Immature natural killer cell (primary cell): ENCODE results near the gene PSAPL1. TPM values are rescaled to one million over a fixed set of nuclear protein-coding genes. Genes with fewer than 3 reads are reported as not detected.
A peak's percentile ranks its signal among the peaks of the same experiment; 100 is the strongest.

ENCODE experiments used
- DNase-seq, 3 donors: peaks; one replicate each; pipeline ENCODE4 v3.0.0; 2022; ENCODE audit warnings: mixed read lengths in 1 of 3
- H3K27ac Mint-ChIP-seq, 6 donors: one replicate each; pipeline ENCODE4 v1.8.0; 2020; ENCODE audit warnings: mixed read lengths in 6 of 6, mild to moderate bottlenecking in 5 of 6, inconsistent platforms in 4 of 6, moderate library complexity in 3 of 6
- H3K27me3 Mint-ChIP-seq, 3 donors: one replicate each; pipeline ENCODE4 v1.8.0; 2020 to 2021; ENCODE audit warnings: low read depth in 3 of 3, mild to moderate bottlenecking in 3 of 3, mixed read lengths in 3 of 3, moderate library complexity in 3 of 3, inconsistent platforms in 1 of 3
- H3K36me3 Mint-ChIP-seq, 3 donors: one replicate each; pipeline ENCODE4 v1.8.0; 2020; ENCODE audit warnings: mixed read lengths in 3 of 3, inconsistent platforms in 2 of 3, mild to moderate bottlenecking in 2 of 3
- H3K4me1 Mint-ChIP-seq, 2 donors: one replicate each; pipeline ENCODE4 v1.8.0; 2020; ENCODE audit warnings: inconsistent platforms in 2 of 2, mild to moderate bottlenecking in 2 of 2, mixed read lengths in 2 of 2, moderate library complexity in 1 of 2
- H3K4me3 Mint-ChIP-seq, 5 donors: one replicate each; pipeline ENCODE4 v1.8.0; 2020; ENCODE audit warnings: mild to moderate bottlenecking in 5 of 5, mixed read lengths in 5 of 5, inconsistent platforms in 3 of 5, moderate library complexity in 3 of 5
- H3K9me3 Mint-ChIP-seq, 6 donors: one replicate each; pipeline ENCODE4 v1.8.0; 2020; ENCODE audit warnings: mild to moderate bottlenecking in 6 of 6, mixed read lengths in 6 of 6, inconsistent platforms in 4 of 6, moderate library complexity in 3 of 6
- polyA plus RNA-seq, 3 donors: library from polyadenylated mRNA; unstranded; fragments of 300-500 nt; fragmentation: Illumina TruSeq; gene quantifications; one replicate each; pipeline ENCODE4 v1.2.3, GENCODE V29; 2021

Gene PSAPL1
- polyA plus RNA-seq, 3 donors from 2014 or later: not detected

DNA sequence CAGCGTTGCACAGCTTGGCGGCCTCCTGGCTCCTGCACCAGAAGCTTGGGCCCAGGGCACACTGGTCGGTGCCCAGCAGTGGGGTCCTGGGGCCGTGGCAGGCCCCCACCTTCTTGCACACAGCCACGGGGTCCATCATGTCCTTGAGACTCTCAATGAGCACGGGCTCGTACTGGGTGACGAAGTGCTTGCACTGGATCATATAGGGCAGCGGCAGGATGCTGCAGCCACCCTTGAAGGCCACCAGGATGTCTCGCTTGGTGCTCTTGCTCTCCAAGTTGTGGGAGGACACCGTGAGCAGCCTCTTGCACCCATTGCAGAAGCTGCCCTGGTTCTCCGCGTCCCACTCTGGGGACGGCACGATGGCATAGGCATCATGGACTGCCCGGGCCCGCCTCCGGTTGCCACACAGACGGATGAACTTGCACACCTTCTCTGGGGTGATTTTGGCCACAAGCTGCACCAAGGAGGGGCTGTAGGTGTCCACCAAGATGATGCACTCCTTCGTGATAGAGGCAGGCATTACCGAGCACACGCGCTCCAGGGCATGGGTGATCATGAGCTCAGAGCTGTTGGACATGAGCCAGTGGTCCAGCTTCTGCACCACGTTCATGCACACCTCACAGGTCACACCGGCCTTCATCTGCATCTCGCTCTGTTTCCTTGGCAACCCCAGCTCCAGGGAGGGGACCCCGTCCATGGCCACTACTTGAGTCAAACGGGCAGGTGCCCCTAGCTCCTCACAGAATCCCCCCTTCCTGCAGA, 1.2 kb downstream of the PSAPL1 start:
- Mint-ChIP-seq H3K27me3 (peaks cover 5 to 22% (median 22%) of the 10 kb centered on the region in 3 donors), H3K4me1 (peaks cover 14 to 18% of the 10 kb centered on the region in 2 donors), H3K36me3 (no peaks in the 10 kb centered on the region), H3K27ac (no peak overlapping the region), H3K4me3 (no peak overlapping the region), H3K9me3 (no peaks in the 10 kb centered on the region)
- no peak for DNase-seq

DNA sequence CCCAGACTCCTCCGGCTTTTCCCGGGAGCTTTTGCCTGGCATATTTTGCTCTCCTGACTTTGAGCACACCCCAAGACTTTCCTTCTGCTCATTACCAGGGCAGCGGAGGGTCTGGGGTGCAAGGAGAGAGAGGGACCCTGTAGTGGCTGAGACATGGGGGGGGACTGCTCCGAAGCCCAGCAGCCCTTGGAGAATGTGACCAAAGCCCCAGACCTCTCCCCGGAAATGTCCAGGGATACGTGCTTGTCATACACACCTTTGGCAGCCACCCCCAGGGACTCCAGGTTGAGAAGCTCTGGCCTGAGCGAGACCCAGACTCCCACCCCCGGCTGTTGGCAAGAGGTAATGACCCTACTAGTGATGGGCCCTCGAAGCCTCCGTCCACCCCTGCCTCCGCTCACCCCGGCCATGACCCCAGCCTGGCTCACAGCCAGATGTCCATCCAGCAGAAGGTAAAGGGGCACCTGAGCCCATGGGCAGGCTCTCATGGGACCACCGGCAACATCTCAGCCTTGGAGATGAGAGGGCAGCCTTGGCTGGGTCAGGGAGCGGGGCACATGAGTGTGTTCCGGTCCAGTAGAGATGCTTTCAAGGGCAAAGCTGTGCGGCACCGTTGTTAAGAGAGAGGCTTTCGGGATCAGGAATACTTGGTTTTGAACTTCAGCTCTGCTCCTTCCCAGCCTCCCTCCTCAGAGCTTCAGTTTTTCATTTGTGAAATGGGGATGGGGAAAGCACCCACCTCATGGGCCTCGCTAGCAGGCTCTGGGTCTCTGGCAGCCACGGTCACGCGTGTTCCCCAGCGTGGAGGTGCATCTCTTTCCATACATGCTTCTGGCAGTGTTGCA, 2.0 kb downstream of the PSAPL1 start:
- Mint-ChIP-seq H3K4me1 (peaks cover 14 to 18% of the 10 kb centered on the region in 2 donors), H3K36me3 (no peaks in the 10 kb centered on the region), H3K27ac (no peak overlapping the region), H3K4me3 (no peak overlapping the region), H3K9me3 (no peaks in the 10 kb centered on the region), H3K27me3 (peaks cover 6 to 22% (median 16%) of the 10 kb centered on the region in 3 donors)
- DNase-seq: no peak

DNA sequence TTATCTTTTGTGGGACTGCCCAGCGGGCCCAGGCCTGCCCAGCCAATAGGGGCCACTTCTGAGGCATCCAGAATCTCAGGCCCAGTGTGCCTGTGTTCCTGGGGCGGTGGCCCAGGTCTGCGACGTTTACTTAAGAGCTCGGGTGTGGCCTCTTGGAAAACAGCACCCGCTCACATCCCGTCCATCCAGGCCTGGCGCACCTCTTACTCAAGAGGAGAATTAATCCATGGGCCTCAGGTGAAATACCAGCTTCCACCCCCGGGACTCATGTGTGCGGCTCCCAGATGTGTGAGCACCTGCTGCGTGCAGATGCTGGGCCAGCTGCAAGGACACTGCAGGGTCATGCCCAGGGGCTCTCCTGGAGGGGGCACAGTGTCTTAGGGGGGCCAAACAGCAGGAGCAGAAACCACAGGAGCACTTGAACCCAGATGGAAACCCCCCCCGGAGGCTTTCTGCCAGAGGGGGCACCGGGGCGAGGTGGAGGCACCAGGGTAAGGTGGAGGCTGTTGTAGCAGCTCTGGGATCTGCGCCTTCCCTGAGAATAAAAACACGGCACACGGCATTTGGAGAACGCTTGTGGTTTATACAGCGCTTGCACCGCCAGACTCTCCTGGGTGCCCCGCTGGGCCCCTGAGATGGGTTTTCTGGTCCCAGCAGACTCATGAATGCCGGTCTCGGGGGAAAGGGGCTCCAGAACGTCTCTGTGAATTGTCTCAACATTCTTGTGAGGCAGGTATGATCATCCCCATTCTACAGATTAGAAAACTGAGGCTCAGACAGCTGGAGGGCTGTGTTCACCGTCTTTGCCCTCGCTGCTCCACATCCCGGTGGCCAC, 2.8 kb downstream of the PSAPL1 start:
- Mint-ChIP-seq H3K27ac (no peak overlapping the region), H3K4me3 (no peak overlapping the region), H3K4me1 (peaks cover 14 to 18% of the 10 kb centered on the region in 2 donors), H3K27me3 (peaks cover 7 to 21% (median 14%) of the 10 kb centered on the region in 3 donors), H3K36me3 (no peaks in the 10 kb centered on the region), H3K9me3 (no peaks in the 10 kb centered on the region)
- no peak for DNase-seq

DNA sequence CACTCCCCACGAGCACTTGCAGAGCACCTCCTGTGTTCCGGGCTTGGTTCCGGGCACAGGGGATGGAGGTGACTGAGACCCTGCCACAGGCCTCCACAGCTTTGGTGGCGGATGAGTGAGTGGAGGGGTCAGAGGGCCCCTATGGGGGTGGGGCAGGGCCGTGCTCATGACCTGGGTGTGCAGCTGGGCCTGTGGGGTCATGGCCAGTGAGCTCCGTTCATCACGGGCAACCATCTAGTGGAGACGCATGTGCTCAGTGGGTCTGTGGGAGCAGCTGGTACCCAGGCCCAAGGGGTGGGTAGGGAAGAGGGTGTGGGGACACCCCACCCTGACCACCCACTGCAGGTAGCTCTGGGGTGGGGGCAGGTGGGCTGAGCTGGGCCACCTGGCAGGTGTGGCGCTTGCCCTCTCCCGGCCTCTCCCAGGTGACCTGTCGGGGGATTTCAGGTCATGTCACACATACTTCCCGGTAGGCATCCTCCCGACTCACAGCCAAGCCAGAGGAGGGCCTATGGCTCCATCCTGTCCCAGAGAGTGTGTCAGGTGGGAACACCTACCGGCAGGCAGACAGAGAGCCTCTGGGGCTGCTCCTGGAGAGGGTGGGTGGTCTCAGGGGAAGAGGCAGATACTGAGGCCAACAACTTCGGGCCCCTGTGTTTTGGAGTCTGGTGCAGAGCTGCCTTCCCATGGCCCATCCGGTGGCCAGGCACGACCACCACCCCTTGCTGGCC, 3.6 kb downstream of the PSAPL1 start:
- DNase-seq: no peak
- Mint-ChIP-seq H3K27me3 (peaks cover 7 to 21% (median 12%) of the 10 kb centered on the region in 3 donors), H3K4me1 (peaks cover 13 to 14% of the 10 kb centered on the region in 2 donors), H3K36me3 (no peaks in the 10 kb centered on the region), H3K27ac (no peak overlapping the region), H3K4me3 (no peak overlapping the region), H3K9me3 (no peaks in the 10 kb centered on the region)

DNA sequence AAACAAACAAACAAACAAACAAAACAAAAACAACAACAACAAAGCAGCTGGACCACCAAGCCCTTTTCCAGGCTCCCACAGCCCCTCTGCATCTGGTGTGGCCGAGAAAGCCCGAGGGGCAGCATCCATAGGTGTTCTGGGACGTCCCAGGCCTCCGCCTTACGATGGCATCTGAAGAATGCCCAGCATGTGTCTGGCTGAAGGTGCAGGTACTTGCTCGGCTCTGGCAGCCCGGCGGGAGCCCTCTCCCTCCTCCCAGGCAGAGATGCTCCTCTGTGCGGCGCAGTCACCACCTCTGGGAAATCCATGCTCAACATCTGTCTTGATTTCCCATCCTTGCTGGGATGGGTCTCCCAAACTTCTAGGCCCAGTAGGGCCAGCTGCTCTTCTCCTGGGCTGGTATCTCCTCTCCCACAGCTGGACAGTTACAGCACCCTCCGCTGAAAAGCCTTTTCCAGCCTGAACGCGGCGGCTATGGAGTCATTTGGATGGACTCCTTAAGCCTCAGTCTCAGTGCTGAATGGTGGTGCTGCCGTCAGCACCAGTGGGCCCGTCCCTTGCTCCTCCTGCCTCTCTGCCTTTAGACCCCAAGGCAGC, 4.3 kb downstream of the PSAPL1 start:
- H3K27me3 Mint-ChIP-seq: peaks cover 7 to 20% (median 12%) of the 10 kb centered on the region in 3 donors
- H3K4me1 Mint-ChIP-seq: peaks cover 7% of the 10 kb centered on the region in 2 donors
- H3K36me3 Mint-ChIP-seq: no peaks in the 10 kb centered on the region
- no peaks in the 10 kb centered on the region for H3K9me3 Mint-ChIP-seq
- no peak overlapping the region for H3K4me3 Mint-ChIP-seq
- no peak for DNase-seq
- no peak overlapping the region for H3K27ac Mint-ChIP-seq

DNA sequence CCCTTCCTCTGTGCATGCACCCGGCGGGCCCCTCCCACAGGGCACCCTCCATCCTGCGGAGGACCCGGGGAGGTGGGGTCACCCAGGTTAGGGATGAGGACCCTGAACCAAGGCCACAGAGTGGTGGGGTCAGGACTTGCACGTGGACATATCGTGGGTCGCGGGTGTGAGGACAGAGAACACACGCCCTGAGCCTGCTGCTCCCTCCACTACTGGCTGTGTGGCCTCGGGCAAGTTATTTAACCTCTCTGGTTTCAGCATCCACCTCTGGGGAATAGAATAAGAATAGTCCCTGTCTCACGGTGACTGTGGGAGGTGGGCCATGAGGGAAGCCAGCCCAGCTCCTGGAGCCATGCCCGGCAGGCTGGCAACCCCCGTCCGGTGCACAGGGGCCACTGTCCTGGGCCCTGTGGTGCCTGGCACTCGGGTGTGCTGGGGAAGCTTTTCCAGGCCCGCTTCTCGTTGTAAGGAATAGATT, 5.1 kb downstream of the PSAPL1 start:
- no peak for DNase-seq
- no peaks in the 10 kb centered on the region for H3K9me3 Mint-ChIP-seq
- no peak overlapping the region for H3K27ac Mint-ChIP-seq
- no peak overlapping the region for H3K4me3 Mint-ChIP-seq
- no peaks in the 10 kb centered on the region for H3K4me1 Mint-ChIP-seq
- peaks cover 7 to 13% (median 9%) of the 10 kb centered on the region in 3 donors for H3K27me3 Mint-ChIP-seq
- H3K36me3 Mint-ChIP-seq: no peaks in the 10 kb centered on the region

DNA sequence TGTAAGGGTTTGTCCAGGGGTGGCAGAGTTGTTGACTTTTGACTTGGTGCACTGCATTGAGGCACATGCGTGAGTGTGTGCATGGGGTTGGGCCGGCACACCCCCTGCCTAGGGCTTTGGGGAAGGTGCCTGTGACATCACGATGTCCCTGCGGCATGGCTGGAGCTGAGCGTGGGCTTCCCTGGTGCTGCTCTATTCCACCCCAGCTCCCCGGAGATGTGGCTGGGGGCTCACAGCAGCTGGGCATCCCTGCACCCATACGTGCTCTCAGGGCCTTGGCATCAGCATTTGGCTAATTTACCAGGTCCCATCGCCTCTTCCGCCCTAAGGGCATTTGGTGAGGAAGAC, 5.7 kb downstream of the PSAPL1 start:
- no peak overlapping the region for H3K27ac Mint-ChIP-seq
- H3K36me3 Mint-ChIP-seq: no peaks in the 10 kb centered on the region
- H3K4me1 Mint-ChIP-seq: no peaks in the 10 kb centered on the region
- H3K4me3 Mint-ChIP-seq: no peak overlapping the region
- H3K9me3 Mint-ChIP-seq: no peaks in the 10 kb centered on the region
- peaks cover 7 to 13% (median 9%) of the 10 kb centered on the region in 3 donors for H3K27me3 Mint-ChIP-seq
- no peak for DNase-seq

DNA sequence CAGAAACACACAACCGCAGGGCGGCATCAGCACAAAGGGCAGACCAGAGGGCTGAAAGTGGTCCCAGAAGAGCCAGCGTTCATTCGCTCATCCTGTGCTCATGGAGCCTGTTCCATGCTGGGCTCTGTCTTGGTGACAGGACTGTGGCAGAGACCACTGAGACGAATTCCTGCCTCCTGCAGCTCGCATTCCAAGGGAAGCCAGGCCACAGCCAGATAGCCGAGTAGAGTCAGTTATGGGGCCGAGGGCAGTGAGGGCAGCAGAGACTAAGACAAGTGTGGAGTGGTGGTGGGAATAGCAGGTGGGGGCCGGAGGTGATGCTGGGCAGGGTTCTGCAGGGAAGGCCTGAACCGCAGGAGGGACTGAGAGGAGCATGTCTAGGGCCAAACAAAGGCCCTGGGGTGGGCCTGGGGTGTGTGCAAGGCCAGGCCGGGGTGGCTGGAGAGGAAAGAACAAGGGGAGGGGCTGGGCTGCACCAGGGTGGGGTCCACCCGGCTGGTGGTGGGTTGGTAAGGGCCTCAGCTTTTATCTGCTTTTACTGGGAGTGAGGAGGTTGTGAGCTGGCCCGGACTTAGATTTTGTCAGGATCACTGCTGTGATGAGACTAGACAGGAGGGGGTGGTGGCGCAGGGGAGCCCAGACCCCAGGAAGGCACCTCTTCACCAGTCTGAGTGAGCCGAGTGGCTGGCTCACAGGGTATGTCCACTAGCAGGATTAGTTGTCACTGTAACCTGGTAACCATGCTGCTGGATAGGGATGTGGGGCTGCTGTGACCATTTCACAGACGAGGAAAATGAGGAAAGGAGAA, 6.3 kb downstream of the PSAPL1 start:
- Mint-ChIP-seq H3K4me1 (no peaks in the 10 kb centered on the region), H3K9me3 (no peaks in the 10 kb centered on the region), H3K27ac (no peak overlapping the region), H3K4me3 (no peak overlapping the region), H3K27me3 (peaks cover 6 to 13% (median 7%) of the 10 kb centered on the region in 3 donors), H3K36me3 (no peaks in the 10 kb centered on the region)
- no peak for DNase-seq

DNA sequence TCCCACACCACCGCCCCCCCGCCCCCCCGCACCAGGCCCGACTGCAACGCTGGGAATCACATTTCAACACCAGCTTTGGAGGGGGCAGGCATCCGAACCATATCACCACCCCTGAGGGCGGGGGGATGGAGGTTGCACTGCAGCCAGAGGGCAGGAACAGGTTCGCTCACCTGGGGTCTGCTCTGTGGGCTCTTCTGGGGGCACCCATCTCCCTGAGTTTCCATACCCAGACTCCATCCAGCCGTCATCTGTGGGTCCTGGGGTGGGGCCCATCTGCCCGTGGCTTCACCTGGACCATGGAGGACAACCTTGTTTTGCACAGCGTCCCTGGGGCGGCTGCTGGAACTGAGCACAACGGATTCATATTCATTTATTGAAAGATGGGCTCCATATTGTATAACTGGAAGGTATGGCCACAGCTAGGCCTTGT, 6.9 kb downstream of the PSAPL1 start:
- Mint-ChIP-seq H3K4me1 (no peaks in the 10 kb centered on the region), H3K27ac (no peak overlapping the region), H3K9me3 (no peaks in the 10 kb centered on the region), H3K4me3 (no peak overlapping the region), H3K27me3 (peaks cover 6 to 13% (median 7%) of the 10 kb centered on the region in 3 donors), H3K36me3 (no peaks in the 10 kb centered on the region)
- DNase-seq: no peak

DNA sequence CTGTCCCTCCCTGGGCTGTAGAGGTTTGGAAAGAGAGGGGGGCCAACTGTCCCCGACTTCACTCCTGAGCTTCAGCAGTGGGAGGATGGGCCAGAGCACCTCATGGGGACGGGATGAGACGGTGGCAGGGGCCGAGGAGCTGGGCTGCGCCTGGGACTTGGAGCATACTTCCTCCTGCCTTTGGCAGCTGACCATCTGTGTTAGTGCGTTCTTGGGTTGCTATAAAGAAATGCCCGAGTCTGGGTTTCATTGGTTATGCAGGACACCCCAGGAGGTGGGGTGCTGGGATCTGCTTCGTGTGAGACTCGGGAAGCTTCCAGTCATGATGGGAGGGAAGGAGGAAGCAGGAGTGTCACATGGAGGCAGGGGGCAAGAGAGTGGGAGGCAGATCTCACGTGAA, 7.4 kb downstream of the PSAPL1 start:
- no peak overlapping the region for H3K4me3 Mint-ChIP-seq
- no peaks in the 10 kb centered on the region for H3K4me1 Mint-ChIP-seq
- peaks cover 6 to 15% (median 7%) of the 10 kb centered on the region in 3 donors for H3K27me3 Mint-ChIP-seq
- no peaks in the 10 kb centered on the region for H3K9me3 Mint-ChIP-seq
- H3K27ac Mint-ChIP-seq: peak overlapping the region in 1 of 6 donors; percentile 29
- no peak for DNase-seq
- H3K36me3 Mint-ChIP-seq: no peaks in the 10 kb centered on the region

DNA sequence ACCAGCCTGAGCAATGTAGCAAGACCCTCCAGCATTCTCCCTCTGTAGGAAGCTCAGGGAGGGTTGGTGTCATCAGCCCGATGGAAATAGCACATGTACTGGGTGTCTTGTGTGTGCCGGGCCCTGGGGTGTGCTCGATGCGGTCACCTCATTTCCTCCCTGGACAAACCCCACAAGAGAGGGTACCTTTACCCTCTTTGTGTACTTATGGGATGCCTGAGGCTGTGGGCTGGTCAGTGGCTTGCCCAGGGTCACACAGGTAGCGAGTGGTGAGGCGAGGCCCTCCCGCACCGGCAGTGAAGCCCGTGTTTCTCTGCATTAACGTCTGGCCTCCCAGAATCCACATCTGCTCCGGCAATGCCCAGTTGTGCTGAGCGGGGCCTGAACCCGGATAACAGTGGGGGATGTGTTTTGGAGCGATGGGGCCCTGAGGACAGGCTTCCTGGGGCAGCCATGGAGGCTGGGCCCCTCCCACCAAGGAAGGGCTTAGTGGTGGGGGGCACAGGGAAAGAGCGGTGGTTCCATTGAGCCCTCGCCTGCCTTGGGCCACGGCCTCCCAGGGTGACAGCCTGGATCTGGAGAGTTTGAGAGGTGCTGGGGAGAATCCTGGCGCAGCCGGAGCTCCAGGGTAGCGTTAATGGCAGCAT, 8.1 kb downstream of the PSAPL1 start:
- no peak for DNase-seq
- no peaks in the 10 kb centered on the region for H3K4me1 Mint-ChIP-seq
- H3K9me3 Mint-ChIP-seq: no peaks in the 10 kb centered on the region
- peaks cover 6 to 15% (median 7%) of the 10 kb centered on the region in 3 donors for H3K27me3 Mint-ChIP-seq
- H3K27ac Mint-ChIP-seq: no peak overlapping the region
- H3K36me3 Mint-ChIP-seq: no peaks in the 10 kb centered on the region
- no peak overlapping the region for H3K4me3 Mint-ChIP-seq
